Activated CD8-positive, alpha-beta T cell treated with anti-CD3 and anti-CD28 coated beads for 36 hours (primary cell): Measurements from ENCODE around the gene TRERF1. TPM values are rescaled to one million over a fixed set of nuclear protein-coding genes. Genes with fewer than 3 reads are reported as not detected.

Source experiments
- ATAC-seq: fragments of 200-7000 bp; cut with Tn5 transposase; one replicate; pipeline ENCODE4 v1.10.0; 2021; ENCODE audit warnings: mild to moderate bottlenecking, moderate library complexity
- CTCF ChIA-PET: fragments of 350-600 bp; sonication (Branson Sonifier 250); formaldehyde crosslinking; loops from one replicate; lab custom pipeline; 2021; ENCODE audit warnings: antibody characterized with exemption; lab: Charles Lee
- POLR2A ChIA-PET: fragments of 350-600 bp; sonication (Branson Sonifier 250); formaldehyde crosslinking; loops from one replicate; lab custom pipeline; 2021; ENCODE audit warnings: antibody characterized with exemption; lab: Charles Lee
- DNase-seq: peaks from one replicate; pipeline ENCODE4 v3.0.0-alpha.2; 2020
- H3K27ac Mint-ChIP-seq: one replicate; pipeline ENCODE4 v1.8.0; 2021; ENCODE audit warnings: mild to moderate bottlenecking, mixed read lengths
- H3K27me3 Mint-ChIP-seq: one replicate; pipeline ENCODE4 v1.8.0; 2021; ENCODE audit warnings: mixed read lengths
- H3K36me3 Mint-ChIP-seq: one replicate; pipeline ENCODE4 v1.8.0; 2021; ENCODE audit warnings: low read depth, mixed read lengths
- H3K4me1 Mint-ChIP-seq: one replicate; pipeline ENCODE4 v1.8.0; 2021; ENCODE audit warnings: low read depth, mixed read lengths
- H3K4me3 Mint-ChIP-seq: one replicate; pipeline ENCODE4 v1.8.0; 2021; ENCODE audit warnings: mild to moderate bottlenecking, moderate library complexity, mixed read lengths
- H3K9me3 Mint-ChIP-seq: one replicate; pipeline ENCODE4 v1.8.0; 2021; ENCODE audit warnings: mixed read lengths
- intact Hi-C: fragments of 100-400 bp; cut with micrococcal nuclease; formaldehyde crosslinking; loops from one replicate; pipeline ENCODE4 v1.10.0; 2022
- total RNA-seq, 2 experiments: library from RNA; stranded (reverse); gene quantifications; one replicate each; pipeline ENCODE4 v1.2.3, GENCODE V29; 2021
- TF ChIP-seq, protein P1 (sequence below): fragments of 200-600 bp; IDR thresholded peaks from one replicate; pipeline ENCODE4 v1.8.0; 2022; ENCODE audit warnings: antibody characterized with exemption, mild to moderate bottlenecking

The TRERF1 gene
- total RNA-seq, 2 experiments from 2014 or later = 6.5 to 6.9 TPM

DNA sequence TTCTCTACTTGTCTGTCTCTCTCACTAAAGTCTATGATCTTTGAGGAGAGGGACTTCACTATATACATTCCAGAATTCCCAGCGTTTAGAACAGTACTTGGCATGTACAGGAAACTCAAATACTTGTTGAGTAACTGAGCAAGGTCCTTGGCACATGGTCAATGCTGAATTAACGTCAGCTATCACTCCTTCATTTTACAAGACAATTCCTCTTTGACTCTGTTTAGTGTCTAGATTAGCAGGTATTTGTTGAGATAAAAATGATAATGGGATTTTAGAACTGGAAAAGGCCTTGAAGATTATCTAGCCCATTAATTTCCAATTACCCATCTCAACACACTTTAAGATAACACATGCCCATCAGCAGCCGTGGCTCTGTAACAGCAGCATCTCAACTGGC lies 250.3 kb downstream of the TRERF1 start:
- Mint-ChIP-seq H3K36me3 (peaks cover 22% of the 10 kb centered on the region), H3K4me1 (peaks cover 5% of the 10 kb centered on the region), H3K4me3 (no peak overlapping the region), H3K9me3 (no peaks in the 10 kb centered on the region), H3K27me3 (no peaks in the 10 kb centered on the region), H3K27ac (no peak overlapping the region)
- ChIA-PET CTCF (no interaction called here), POLR2A (interaction anchor here (0.8 kb wide), 1 partner anchor 8 kb away, joined by 3 read pairs; no protein-coding TSS in a partner anchor)
- intact Hi-C loops = no loop called here
- ATAC-seq (no peak), DNase-seq (no peak)
- TF ChIP-seq, protein P1, sequence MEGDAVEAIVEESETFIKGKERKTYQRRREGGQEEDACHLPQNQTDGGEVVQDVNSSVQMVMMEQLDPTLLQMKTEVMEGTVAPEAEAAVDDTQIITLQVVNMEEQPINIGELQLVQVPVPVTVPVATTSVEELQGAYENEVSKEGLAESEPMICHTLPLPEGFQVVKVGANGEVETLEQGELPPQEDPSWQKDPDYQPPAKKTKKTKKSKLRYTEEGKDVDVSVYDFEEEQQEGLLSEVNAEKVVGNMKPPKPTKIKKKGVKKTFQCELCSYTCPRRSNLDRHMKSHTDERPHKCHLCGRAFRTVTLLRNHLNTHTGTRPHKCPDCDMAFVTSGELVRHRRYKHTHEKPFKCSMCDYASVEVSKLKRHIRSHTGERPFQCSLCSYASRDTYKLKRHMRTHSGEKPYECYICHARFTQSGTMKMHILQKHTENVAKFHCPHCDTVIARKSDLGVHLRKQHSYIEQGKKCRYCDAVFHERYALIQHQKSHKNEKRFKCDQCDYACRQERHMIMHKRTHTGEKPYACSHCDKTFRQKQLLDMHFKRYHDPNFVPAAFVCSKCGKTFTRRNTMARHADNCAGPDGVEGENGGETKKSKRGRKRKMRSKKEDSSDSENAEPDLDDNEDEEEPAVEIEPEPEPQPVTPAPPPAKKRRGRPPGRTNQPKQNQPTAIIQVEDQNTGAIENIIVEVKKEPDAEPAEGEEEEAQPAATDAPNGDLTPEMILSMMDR = no peak

DNA sequence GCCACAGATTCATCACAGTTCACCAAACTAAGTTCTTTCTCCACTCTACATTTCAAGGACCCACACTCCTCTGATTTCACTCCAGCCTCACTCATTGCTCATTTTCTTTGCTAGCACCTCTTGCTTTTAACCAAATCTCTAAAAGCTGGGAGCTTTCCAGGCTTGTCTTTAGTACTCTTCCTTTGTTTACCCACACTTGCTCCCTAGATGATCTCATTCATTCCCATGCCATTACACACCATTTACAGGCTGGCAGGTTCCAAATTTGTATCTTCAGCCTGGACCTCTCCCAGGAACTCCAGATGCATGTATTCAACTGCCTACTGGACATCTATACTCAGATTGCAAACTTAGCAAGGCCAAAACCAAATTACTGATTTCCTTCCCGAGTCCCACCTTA lies 251.7 kb downstream of the TRERF1 start:
- H3K9me3 Mint-ChIP-seq = no peaks in the 10 kb centered on the region
- TF ChIP-seq, protein P1 = no peak
- ChIA-PET CTCF (interaction anchor here (1.6 kb wide), 1 partner anchor 14 kb away, joined by 7 read pairs; no protein-coding TSS in a partner anchor), POLR2A (no interaction called here)
- H3K4me1 Mint-ChIP-seq = peaks cover 5% of the 10 kb centered on the region
- H3K36me3 Mint-ChIP-seq = peaks cover 18% of the 10 kb centered on the region
- H3K27me3 Mint-ChIP-seq = no peaks in the 10 kb centered on the region
- intact Hi-C loops = no loop called here
- H3K27ac Mint-ChIP-seq = no peak overlapping the region
- H3K4me3 Mint-ChIP-seq = no peak overlapping the region
- ATAC-seq (no peak), DNase-seq (no peak)

DNA sequence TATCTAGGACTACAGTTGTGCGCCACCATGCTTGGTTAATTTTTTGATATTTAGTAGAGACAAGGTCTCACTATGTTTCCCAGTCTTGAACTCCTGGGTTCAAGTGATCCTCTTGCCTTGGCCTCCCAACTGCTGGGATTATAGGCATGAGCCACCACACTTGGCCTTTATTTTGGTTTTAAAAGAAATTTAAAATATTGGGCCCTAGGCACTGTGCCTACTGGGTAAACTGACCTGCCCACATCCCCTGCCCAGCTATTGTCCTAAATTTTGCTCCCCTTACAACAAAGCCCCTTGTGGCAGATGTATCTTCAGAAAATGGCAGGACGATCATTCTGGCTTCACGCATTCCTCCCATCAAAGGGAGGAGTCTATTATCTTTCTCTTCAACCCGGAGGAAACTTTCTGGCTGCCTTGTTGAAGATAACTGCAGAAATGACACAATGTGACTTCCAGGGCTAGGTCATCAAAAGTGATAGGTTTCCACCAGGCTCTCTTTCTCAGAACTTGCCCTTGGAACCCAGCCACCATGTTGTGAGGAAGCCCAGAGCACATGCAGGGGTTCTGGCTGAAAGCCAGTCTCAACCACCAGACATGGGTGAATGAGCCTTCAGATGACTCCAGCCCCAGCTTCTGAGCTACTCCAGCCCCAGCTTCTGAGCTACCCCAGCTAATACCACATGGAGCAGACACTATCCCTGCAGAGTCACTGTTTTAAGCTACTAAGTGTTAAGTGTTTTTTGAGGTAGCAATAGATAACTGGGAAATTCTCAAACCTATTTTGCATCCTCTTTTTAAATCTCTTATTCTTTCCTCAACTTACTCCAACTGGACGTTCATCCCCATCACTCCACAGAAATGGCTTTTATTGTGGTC lies 252.4 kb downstream of the TRERF1 start:
- intact Hi-C loops = no loop called here
- CTCF ChIA-PET = interaction anchor here (1.1 to 1.6 kb wide), 2 partner anchors 12 to 15 kb away, joined by 3 to 7 read pairs; no protein-coding TSS in a partner anchor
- ATAC-seq (no peak), DNase-seq (no peak)
- no peak overlapping the region for H3K27ac Mint-ChIP-seq
- TF ChIP-seq, protein P1 = no peak
- no peak overlapping the region for H3K4me3 Mint-ChIP-seq
- H3K36me3 Mint-ChIP-seq = peaks cover 13% of the 10 kb centered on the region
- peaks cover 5% of the 10 kb centered on the region for H3K4me1 Mint-ChIP-seq
- POLR2A ChIA-PET = no interaction called here
- no peaks in the 10 kb centered on the region for H3K9me3 Mint-ChIP-seq
- H3K27me3 Mint-ChIP-seq = no peaks in the 10 kb centered on the region

DNA sequence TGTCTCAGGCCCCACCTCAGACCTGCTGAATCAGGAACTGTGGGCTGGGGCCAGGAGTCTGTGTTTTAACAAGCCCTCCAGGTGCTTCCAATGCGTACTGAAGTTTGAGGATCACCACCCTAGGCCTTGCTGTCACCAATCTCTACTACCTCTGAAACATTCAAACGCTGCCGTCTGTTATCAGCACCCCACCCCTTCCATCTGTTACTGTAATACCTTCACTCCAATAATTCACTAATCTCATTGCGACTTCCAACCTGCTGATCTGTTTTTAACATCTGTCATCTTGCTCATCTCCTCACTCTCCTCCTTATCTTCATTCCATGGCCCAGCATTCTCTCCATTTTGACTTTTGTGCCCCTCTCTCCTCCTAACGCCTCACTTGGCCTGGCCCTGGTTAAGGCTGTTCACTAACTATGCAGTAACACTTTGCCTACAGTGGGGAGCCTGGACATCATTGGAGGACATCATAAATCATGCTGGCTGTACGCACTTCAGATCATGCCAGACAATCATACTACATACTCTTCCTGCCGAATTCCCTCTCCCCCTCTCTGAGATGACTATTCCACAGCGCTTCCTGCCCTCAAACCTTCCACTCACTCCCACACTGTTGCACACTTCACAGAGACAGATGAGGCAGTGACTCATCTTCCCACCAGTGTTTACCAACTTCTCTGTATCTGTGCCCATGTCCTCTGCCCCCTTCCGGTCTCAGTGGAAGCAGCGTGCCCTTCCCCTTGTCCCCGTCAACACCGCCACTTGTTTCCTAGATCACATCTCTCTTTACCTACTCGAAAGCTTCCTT lies 254.0 kb downstream of the TRERF1 start:
- H3K4me3 Mint-ChIP-seq = no peak overlapping the region
- no peaks in the 10 kb centered on the region for H3K27me3 Mint-ChIP-seq
- ATAC-seq = peak; percentile 61
- peaks cover 13% of the 10 kb centered on the region for H3K36me3 Mint-ChIP-seq
- intact Hi-C loops = no loop called here
- TF ChIP-seq, protein P1 = no peak
- no peaks in the 10 kb centered on the region for H3K9me3 Mint-ChIP-seq
- peak; percentile 20 for DNase-seq
- CTCF ChIA-PET = no interaction called here
- POLR2A ChIA-PET = no interaction called here
- H3K27ac Mint-ChIP-seq = no peak overlapping the region
- H3K4me1 Mint-ChIP-seq = peaks cover 5% of the 10 kb centered on the region
